Gastroesophageal sphincter (tissue), 4 donors: ENCODE data around the gene CDH3. TPM values are rescaled to one million over a fixed set of nuclear protein-coding genes. Genes with fewer than 3 reads are reported as not detected.

ENCODE experiments used
- ATAC-seq: fragments of 150-250 bp; one replicate; pipeline ENCODE4 v1.9.1; 2016; ENCODE audit warnings: mild to moderate bottlenecking, moderate library complexity
- H3K27ac ChIP-seq, 4 donors: fragments of 200-600 bp; sonication (generic) in 3 of 4; 1 replicate in 3 of 4; 2 replicates in 1 of 4; pipeline ENCODE4 v1.5.1; 2016 to 2019
- H3K27me3 ChIP-seq: fragments of 200-600 bp; sonication (generic); one replicate; pipeline ENCODE4 v1.5.1; 2019
- H3K36me3 ChIP-seq, 2 donors: fragments of 200-600 bp; sonication (generic); one replicate each; pipeline ENCODE4 v1.5.1; 2019; ENCODE audit warnings: control low read depth in 1 of 2
- H3K4me1 ChIP-seq, 3 donors: fragments of 200-600 bp; sonication (generic); 1 replicate in 2 of 3; 2 replicates in 1 of 3; pipeline ENCODE4 v1.5.1; 2016 to 2019; ENCODE audit warnings: control low read depth in 2 of 3
- H3K4me3 ChIP-seq, 2 donors: fragments of 200-600 bp; sonication (generic); one replicate each; pipeline ENCODE4 v1.5.1; 2019; ENCODE audit warnings: mild to moderate bottlenecking in 1 of 2, moderate library complexity in 1 of 2
- H3K9me3 ChIP-seq, 3 donors: fragments of 200-600 bp; sonication (generic); one replicate each; pipeline ENCODE4 v1.5.1; 2017 to 2019; ENCODE audit warnings: control low read depth in 2 of 3
- EP300 ChIP-seq: sonication (generic); formaldehyde crosslinking; IDR thresholded peaks from one replicate; pipeline ENCODE4 v1.6.1; 2017; ENCODE audit warnings: antibody characterized with exemption, mild to moderate bottlenecking
- POLR2A ChIP-seq, 2 donors: fragments of 450-650 bp; IDR thresholded peaks; one replicate each; pipeline ENCODE4 v1.6.1; 2017; ENCODE audit warnings: antibody characterized with exemption in 2 of 2, mild to moderate bottlenecking in 2 of 2, moderate library complexity in 1 of 2
- POLR2AphosphoS5 ChIP-seq: sonication (generic); formaldehyde crosslinking; IDR thresholded peaks from one replicate; pipeline ENCODE4 v1.6.1; 2017; ENCODE audit warnings: antibody characterized with exemption
- whole genome bisulfite sequencing, 2 donors: methylation state at CpG; one replicate each; pipeline ENCODE4 v1.1.5; 2018; ENCODE audit warnings: low coverage in 1 of 2; 5-methylcytosine and 5-hydroxymethylcytosine counted together
- total RNA-seq, 4 donors: library from RNA; depleted of rRNA; stranded (reverse); fragments of >200 nt; gene quantifications; one replicate each; pipeline ENCODE4 v1.1.0, GENCODE V29; 2016
- TF ChIP-seq, protein P1 (sequence below), 4 experiments: fragments of 200-600 bp in 2 of 4; fragments of 450-650 bp in 2 of 4; sonication (generic) in 1 of 4; IDR thresholded peaks; one replicate each; pipeline ENCODE4 v1.5.1; 2017 to 2019; ENCODE audit warnings: antibody characterized with exemption in 4 of 4, mild to moderate bottlenecking in 2 of 4, moderate library complexity in 2 of 4

CDH3 gene
- total RNA-seq, 4 donors from 2014 or later, result 0.12 to 10.3 (median 4.6) TPM

DNA sequence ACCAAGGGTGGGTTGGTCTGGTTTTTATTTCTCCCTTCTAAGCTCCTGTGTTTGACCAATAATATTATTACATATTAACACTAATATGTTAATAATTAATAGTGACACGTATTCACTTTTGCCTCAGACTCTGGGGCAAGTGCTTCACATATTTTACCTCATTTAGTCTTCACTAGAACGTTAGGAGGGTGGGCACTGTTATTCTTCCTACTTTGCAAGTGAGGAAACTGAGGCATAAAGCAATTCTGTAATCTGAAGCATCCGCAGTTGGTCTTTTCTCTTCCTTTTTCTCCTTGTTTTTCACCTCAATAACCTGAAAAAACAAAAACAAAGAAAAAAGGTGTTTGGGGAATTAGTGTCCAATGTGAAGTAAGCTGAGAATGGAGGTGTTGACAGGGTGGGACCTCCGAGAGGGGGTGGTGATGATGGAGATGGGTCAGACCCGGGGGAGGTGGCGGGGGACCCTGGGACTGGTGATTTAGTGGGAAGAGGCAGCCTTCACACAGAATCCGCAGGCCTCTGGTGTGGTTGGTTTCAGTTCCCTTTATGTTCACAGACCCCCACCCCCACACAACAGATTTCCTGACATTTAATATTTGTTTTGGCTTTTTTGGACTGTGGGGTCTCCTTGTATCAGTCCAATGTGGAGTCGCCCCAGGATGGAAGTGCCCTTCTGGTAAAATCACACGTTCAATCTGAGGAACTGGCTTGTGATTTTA, 95.7 kb downstream of the CDH3 start:
- TF ChIP-seq POLR2A (IDR thresholded peaks at IDR 0.05), result no peak
- TF ChIP-seq EP300, result no peak
- TF ChIP-seq, protein P1, sequence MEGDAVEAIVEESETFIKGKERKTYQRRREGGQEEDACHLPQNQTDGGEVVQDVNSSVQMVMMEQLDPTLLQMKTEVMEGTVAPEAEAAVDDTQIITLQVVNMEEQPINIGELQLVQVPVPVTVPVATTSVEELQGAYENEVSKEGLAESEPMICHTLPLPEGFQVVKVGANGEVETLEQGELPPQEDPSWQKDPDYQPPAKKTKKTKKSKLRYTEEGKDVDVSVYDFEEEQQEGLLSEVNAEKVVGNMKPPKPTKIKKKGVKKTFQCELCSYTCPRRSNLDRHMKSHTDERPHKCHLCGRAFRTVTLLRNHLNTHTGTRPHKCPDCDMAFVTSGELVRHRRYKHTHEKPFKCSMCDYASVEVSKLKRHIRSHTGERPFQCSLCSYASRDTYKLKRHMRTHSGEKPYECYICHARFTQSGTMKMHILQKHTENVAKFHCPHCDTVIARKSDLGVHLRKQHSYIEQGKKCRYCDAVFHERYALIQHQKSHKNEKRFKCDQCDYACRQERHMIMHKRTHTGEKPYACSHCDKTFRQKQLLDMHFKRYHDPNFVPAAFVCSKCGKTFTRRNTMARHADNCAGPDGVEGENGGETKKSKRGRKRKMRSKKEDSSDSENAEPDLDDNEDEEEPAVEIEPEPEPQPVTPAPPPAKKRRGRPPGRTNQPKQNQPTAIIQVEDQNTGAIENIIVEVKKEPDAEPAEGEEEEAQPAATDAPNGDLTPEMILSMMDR (IDR thresholded peaks at IDR 0.05), result no peak
- TF ChIP-seq POLR2AphosphoS5, result no peak
- H3K4me1 ChIP-seq, result peaks cover 0 to 18% (median 4%) of the 10 kb centered on the region in 3 donors
- H3K9me3 ChIP-seq, result no peaks in the 10 kb centered on the region
- no peaks in the 10 kb centered on the region for H3K36me3 ChIP-seq
- no peak overlapping the region for H3K4me3 ChIP-seq
- H3K27me3 ChIP-seq, result peaks cover 29% of the 10 kb centered on the region
- H3K27ac ChIP-seq, result no peak overlapping the region
- WGBS, 2 donors, result 62 to 75% methylated on average over 2 to 9 of the region's 9 CpGs
- no peak for ATAC-seq

GRCh38 chr16:68743664-68744063, 98.6 kb downstream of the CDH3 start:
- no peaks in the 10 kb centered on the region for H3K9me3 ChIP-seq
- ATAC-seq, result no peak
- no peak overlapping the region for H3K4me3 ChIP-seq
- no peak overlapping the region for H3K27ac ChIP-seq
- H3K36me3 ChIP-seq, result no peaks in the 10 kb centered on the region
- 87 to 100% methylated on average over 2 to 4 of the region's 4 CpGs for WGBS, 2 donors
- H3K27me3 ChIP-seq, result peaks cover 9% of the 10 kb centered on the region
- H3K4me1 ChIP-seq, result no peaks in the 10 kb centered on the region
- no peak for TF ChIP-seq POLR2AphosphoS5
- no peak for TF ChIP-seq EP300
- TF ChIP-seq POLR2A (IDR thresholded peaks at IDR 0.05), result no peak
- TF ChIP-seq, protein P1 (IDR thresholded peaks at IDR 0.05), result no peak

DNA sequence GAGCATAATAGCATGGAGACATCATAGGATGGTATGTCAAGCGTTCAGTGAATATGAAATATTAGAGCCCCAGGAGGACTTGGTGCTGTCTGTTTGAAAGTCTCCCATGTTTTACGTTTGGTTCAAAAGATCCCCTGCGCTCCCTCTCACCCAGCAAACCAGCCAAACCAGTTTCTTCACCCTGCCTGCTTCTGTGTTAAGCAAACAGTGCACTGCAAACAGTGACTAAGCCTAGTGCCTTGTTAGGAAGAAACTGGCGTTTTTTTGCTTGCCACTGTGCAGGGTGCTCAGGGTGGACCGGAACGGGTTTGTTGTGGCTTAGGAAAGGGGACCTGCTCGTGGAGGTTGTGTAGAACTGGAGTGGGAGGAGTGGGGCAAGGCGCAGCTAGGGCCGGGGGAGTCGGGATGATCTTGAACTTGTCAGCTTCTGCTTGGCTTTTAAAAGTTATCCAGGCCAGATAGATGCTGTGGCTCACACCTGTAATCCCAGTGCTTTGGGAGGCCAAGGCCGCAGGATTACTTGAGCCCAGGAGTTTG, 99.7 kb downstream of the CDH3 start:
- TF ChIP-seq, protein P1 (IDR thresholded peaks at IDR 0.05), result no peak
- TF ChIP-seq POLR2AphosphoS5 (no peak), POLR2A (IDR thresholded peaks at IDR 0.05) (no peak), EP300 (no peak)
- 54 to 71% methylated on average over 3 to 10 of the region's 11 CpGs for WGBS, 2 donors
- H3K27me3 ChIP-seq, result peaks cover 9% of the 10 kb centered on the region
- H3K4me3 ChIP-seq, result no peak overlapping the region
- no peaks in the 10 kb centered on the region for H3K36me3 ChIP-seq
- H3K9me3 ChIP-seq, result no peaks in the 10 kb centered on the region
- H3K27ac ChIP-seq, result no peak overlapping the region
- no peak for ATAC-seq
- no peaks in the 10 kb centered on the region for H3K4me1 ChIP-seq

DNA sequence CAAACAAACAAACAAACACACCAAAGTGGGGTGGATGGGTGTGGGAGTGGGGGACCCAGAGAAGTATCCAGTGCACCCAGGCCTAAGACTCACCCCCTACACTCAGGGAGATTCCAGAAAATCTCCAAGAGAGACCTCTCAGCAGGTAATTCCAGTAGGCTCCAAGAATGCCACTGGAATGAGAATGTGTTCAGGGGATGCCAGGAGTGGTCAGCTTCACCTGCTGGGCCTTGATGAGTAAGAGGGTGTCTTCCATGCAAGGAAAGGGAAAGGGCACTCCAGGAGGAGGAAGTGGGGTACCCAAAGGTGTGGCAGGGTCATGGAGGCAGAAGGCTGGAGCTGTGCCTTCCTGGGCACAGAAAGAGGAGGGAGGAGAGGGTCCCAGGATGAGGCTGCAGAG, 101.8 kb downstream of the CDH3 start:
- ATAC-seq, result no peak
- Histone ChIP-seq H3K27ac (no peak overlapping the region), H3K9me3 (no peaks in the 10 kb centered on the region), H3K4me1 (no peaks in the 10 kb centered on the region), H3K4me3 (no peak overlapping the region), H3K27me3 (peaks cover 9% of the 10 kb centered on the region), H3K36me3 (no peaks in the 10 kb centered on the region)
- TF ChIP-seq POLR2A (IDR thresholded peaks at IDR 0.05) (no peak), POLR2AphosphoS5 (no peak), EP300 (no peak)
- TF ChIP-seq, protein P1 (IDR thresholded peaks at IDR 0.05), result no peak

- H3K27ac ChIP-seq, result no peak overlapping the region
Observed at GRCh38 chr16:68749432-68749831, 104.3 kb downstream of the CDH3 start.

More at GRCh38 chr16:68749432-68749831, 104.3 kb downstream of the CDH3 start:
- Histone ChIP-seq H3K36me3 (no peaks in the 10 kb centered on the region), H3K9me3 (no peaks in the 10 kb centered on the region), H3K27me3 (peaks cover 9% of the 10 kb centered on the region), H3K4me1 (no peaks in the 10 kb centered on the region), H3K4me3 (no peak overlapping the region)
- 63 to 81% methylated on average over 2 to 3 of the region's 3 CpGs for WGBS, 2 donors
- TF ChIP-seq POLR2AphosphoS5 (no peak), EP300 (no peak), POLR2A (IDR thresholded peaks at IDR 0.05) (no peak)
- TF ChIP-seq, protein P1 (IDR thresholded peaks at IDR 0.05), result no peak
- ATAC-seq, result no peak
